ENCODE results near the gene MS4A5.

The MS4A5 gene

GRCh38 chr11:60429272-60429671 is at the start of gene MS4A5:
Gene MS4A5 (plus strand): TSS chr11:60429572. CDS start chr11:60429675, 103 bp downstream.
- no peak within 1 kb of the TSS for H3K9ac ChIP-seq (ENCODE audit: low read depth, low read length)
- no peaks in the 10 kb centered on the region for H3K27me3 ChIP-seq (ENCODE audit: insufficient read depth, low read length)
- no peaks in the 10 kb centered on the region for H3K4me1 ChIP-seq (ENCODE audit: insufficient read depth, low read length)
- H3K4me3 ChIP-seq (ENCODE audit: low read length): no peak within 1 kb of the TSS
- H3K27ac ChIP-seq (ENCODE audit: low read length): no peak within 1 kb of the TSS
- no peaks in the 10 kb centered on the region for H3K9me3 ChIP-seq (ENCODE audit: insufficient read depth, low read depth, low read length)
- H3K36me3 ChIP-seq (ENCODE audit: insufficient read depth, low read depth, low read length): no peaks in the 10 kb centered on the region

- no peaks in the 10 kb centered on the region for H3K4me1 ChIP-seq (ENCODE audit: insufficient read depth, low read length)
- no peaks in the 10 kb centered on the region for H3K27me3 ChIP-seq (ENCODE audit: insufficient read depth, low read length)
- H3K27ac ChIP-seq (ENCODE audit: low read length): no peak overlapping the region
- no peaks in the 10 kb centered on the region for H3K36me3 ChIP-seq (ENCODE audit: insufficient read depth, low read depth, low read length)
- no peak overlapping the region for H3K9ac ChIP-seq (ENCODE audit: low read depth, low read length)
- no peaks in the 10 kb centered on the region for H3K9me3 ChIP-seq (ENCODE audit: insufficient read depth, low read depth, low read length)
- H3K4me3 ChIP-seq (ENCODE audit: low read length): no peak overlapping the region
Measured at GRCh38 chr11:60389279-60389910, 40.0 kb upstream of the MS4A5 start.

GRCh38 chr11:60390419-60390818 is 39.0 kb upstream of the MS4A5 start:
- H3K9me3 ChIP-seq (ENCODE audit: insufficient read depth, low read depth, low read length): no peaks in the 10 kb centered on the region
- H3K4me3 ChIP-seq (ENCODE audit: low read length): no peak overlapping the region
- H3K36me3 ChIP-seq (ENCODE audit: insufficient read depth, low read depth, low read length): no peaks in the 10 kb centered on the region
- H3K4me1 ChIP-seq (ENCODE audit: insufficient read depth, low read length): no peaks in the 10 kb centered on the region
- no peak overlapping the region for H3K27ac ChIP-seq (ENCODE audit: low read length)
- no peaks in the 10 kb centered on the region for H3K27me3 ChIP-seq (ENCODE audit: insufficient read depth, low read length)
- no peak overlapping the region for H3K9ac ChIP-seq (ENCODE audit: low read depth, low read length)

GRCh38 chr11:60392361-60392760 is 37.0 kb upstream of the MS4A5 start:
- no peaks in the 10 kb centered on the region for H3K9me3 ChIP-seq (ENCODE audit: insufficient read depth, low read depth, low read length)
- no peak overlapping the region for H3K27ac ChIP-seq (ENCODE audit: low read length)
- no peak overlapping the region for H3K9ac ChIP-seq (ENCODE audit: low read depth, low read length)
- peaks cover 4% of the 10 kb centered on the region for H3K4me1 ChIP-seq (ENCODE audit: insufficient read depth, low read length)
- no peaks in the 10 kb centered on the region for H3K36me3 ChIP-seq (ENCODE audit: insufficient read depth, low read depth, low read length)
- no peak overlapping the region for H3K4me3 ChIP-seq (ENCODE audit: low read length)
- no peaks in the 10 kb centered on the region for H3K27me3 ChIP-seq (ENCODE audit: insufficient read depth, low read length)

GRCh38 chr11:60393016-60393415 is 36.4 kb upstream of the MS4A5 start:
- peaks cover 4% of the 10 kb centered on the region for H3K4me1 ChIP-seq (ENCODE audit: insufficient read depth, low read length)
- no peak overlapping the region for H3K4me3 ChIP-seq (ENCODE audit: low read length)
- H3K27ac ChIP-seq (ENCODE audit: low read length): no peak overlapping the region
- no peak overlapping the region for H3K9ac ChIP-seq (ENCODE audit: low read depth, low read length)
- no peaks in the 10 kb centered on the region for H3K36me3 ChIP-seq (ENCODE audit: insufficient read depth, low read depth, low read length)
- no peaks in the 10 kb centered on the region for H3K27me3 ChIP-seq (ENCODE audit: insufficient read depth, low read length)
- H3K9me3 ChIP-seq (ENCODE audit: insufficient read depth, low read depth, low read length): no peaks in the 10 kb centered on the region

- no peak overlapping the region for H3K27ac ChIP-seq (ENCODE audit: low read length)
- no peaks in the 10 kb centered on the region for H3K27me3 ChIP-seq (ENCODE audit: insufficient read depth, low read length)
- no peak overlapping the region for H3K9ac ChIP-seq (ENCODE audit: low read depth, low read length)
- H3K4me1 ChIP-seq (ENCODE audit: insufficient read depth, low read length): peaks cover 4% of the 10 kb centered on the region
- H3K36me3 ChIP-seq (ENCODE audit: insufficient read depth, low read depth, low read length): no peaks in the 10 kb centered on the region
- H3K4me3 ChIP-seq (ENCODE audit: low read length): no peak overlapping the region
- H3K9me3 ChIP-seq (ENCODE audit: insufficient read depth, low read depth, low read length): no peaks in the 10 kb centered on the region
Measured at GRCh38 chr11:60394666-60395380, 34.5 kb upstream of the MS4A5 start.

- Histone ChIP-seq H3K27me3 (ENCODE audit: insufficient read depth, low read length) (no peaks in the 10 kb centered on the region), H3K27ac (ENCODE audit: low read length) (no peak within 1 kb of the TSS), H3K4me3 (ENCODE audit: low read length) (no peak within 1 kb of the TSS), H3K36me3 (ENCODE audit: insufficient read depth, low read depth, low read length) (no peaks in the 10 kb centered on the region), H3K4me1 (ENCODE audit: insufficient read depth, low read length) (peaks cover 4% of the 10 kb centered on the region), H3K9me3 (ENCODE audit: insufficient read depth, low read depth, low read length) (no peaks in the 10 kb centered on the region), H3K9ac (ENCODE audit: low read depth, low read length) (no peak within 1 kb of the TSS)
Measured at GRCh38 chr11:60396382-60396781, 33.0 kb upstream of the MS4A5 start, which contains the start of gene MS4A14. Gene MS4A14 (plus strand): TSS chr11:60396459. CDS start chr11:60396579, 120 bp downstream.

- no peak overlapping the region for H3K9ac ChIP-seq (ENCODE audit: low read depth, low read length)
- no peaks in the 10 kb centered on the region for H3K36me3 ChIP-seq (ENCODE audit: insufficient read depth, low read depth, low read length)
- peaks cover 4% of the 10 kb centered on the region for H3K4me1 ChIP-seq (ENCODE audit: insufficient read depth, low read length)
- peaks cover 3% of the 10 kb centered on the region; the same call in 1 of the 2 replicates for H3K9me3 ChIP-seq (ENCODE audit: insufficient read depth, low read depth, low read length)
- no peak overlapping the region for H3K4me3 ChIP-seq (ENCODE audit: low read length)
- H3K27me3 ChIP-seq (ENCODE audit: insufficient read depth, low read length): no peaks in the 10 kb centered on the region
- no peak overlapping the region for H3K27ac ChIP-seq (ENCODE audit: low read length)
Measured at GRCh38 chr11:60396799-60397198, 32.6 kb upstream of the MS4A5 start.

- Histone ChIP-seq H3K4me3 (ENCODE audit: low read length) (no peak overlapping the region), H3K36me3 (ENCODE audit: insufficient read depth, low read depth, low read length) (no peaks in the 10 kb centered on the region), H3K4me1 (ENCODE audit: insufficient read depth, low read length) (no peaks in the 10 kb centered on the region), H3K9ac (ENCODE audit: low read depth, low read length) (no peak overlapping the region), H3K27ac (ENCODE audit: low read length) (no peak overlapping the region), H3K27me3 (ENCODE audit: insufficient read depth, low read length) (no peaks in the 10 kb centered on the region), H3K9me3 (ENCODE audit: insufficient read depth, low read depth, low read length) (no peaks in the 10 kb centered on the region)
Measured at GRCh38 chr11:60420015-60420414, 9.4 kb upstream of the MS4A5 start.

GRCh38 chr11:60422609-60423008 is 6.8 kb upstream of the MS4A5 start:
- Histone ChIP-seq H3K27ac (ENCODE audit: low read length) (no peak overlapping the region), H3K36me3 (ENCODE audit: insufficient read depth, low read depth, low read length) (no peaks in the 10 kb centered on the region), H3K27me3 (ENCODE audit: insufficient read depth, low read length) (no peaks in the 10 kb centered on the region), H3K9ac (ENCODE audit: low read depth, low read length) (no peak overlapping the region), H3K9me3 (ENCODE audit: insufficient read depth, low read depth, low read length) (no peaks in the 10 kb centered on the region), H3K4me1 (ENCODE audit: insufficient read depth, low read length) (no peaks in the 10 kb centered on the region), H3K4me3 (ENCODE audit: low read length) (no peak overlapping the region)

GRCh38 chr11:60428517-60428916 is 855 bp upstream of the MS4A5 start:
- no peaks in the 10 kb centered on the region for H3K4me1 ChIP-seq (ENCODE audit: insufficient read depth, low read length)
- no peak overlapping the region for H3K9ac ChIP-seq (ENCODE audit: low read depth, low read length)
- H3K27ac ChIP-seq (ENCODE audit: low read length): no peak overlapping the region
- H3K27me3 ChIP-seq (ENCODE audit: insufficient read depth, low read length): no peaks in the 10 kb centered on the region
- H3K9me3 ChIP-seq (ENCODE audit: insufficient read depth, low read depth, low read length): no peaks in the 10 kb centered on the region
- no peaks in the 10 kb centered on the region for H3K36me3 ChIP-seq (ENCODE audit: insufficient read depth, low read depth, low read length)
- H3K4me3 ChIP-seq (ENCODE audit: low read length): no peak overlapping the region

- H3K9ac ChIP-seq (ENCODE audit: low read depth, low read length): no peak overlapping the region
- H3K36me3 ChIP-seq (ENCODE audit: insufficient read depth, low read depth, low read length): no peaks in the 10 kb centered on the region
- no peak overlapping the region for H3K27ac ChIP-seq (ENCODE audit: low read length)
- H3K27me3 ChIP-seq (ENCODE audit: insufficient read depth, low read length): no peaks in the 10 kb centered on the region
- no peak overlapping the region for H3K4me3 ChIP-seq (ENCODE audit: low read length)
- H3K9me3 ChIP-seq (ENCODE audit: insufficient read depth, low read depth, low read length): no peaks in the 10 kb centered on the region
- H3K4me1 ChIP-seq (ENCODE audit: insufficient read depth, low read length): no peaks in the 10 kb centered on the region
Measured at GRCh38 chr11:60431251-60431650, 1.9 kb downstream of the MS4A5 start.
